COR-L47 (cell line): ENCODE results near the gene STIM2.

ENCODE experiments used
- DNase-seq: peaks from one replicate; lab custom pipeline; 2025; lab: John Stamatoyannopoulos, UW

Gene STIM2

GRCh38 chr4:26900765-26901164 is 40.1 kb downstream of the STIM2 start:
- DNase-seq: no peak

GRCh38 chr4:26905172-26905571 is 44.5 kb downstream of the STIM2 start:
- DNase-seq: no peak

- no peak for DNase-seq
Observed at GRCh38 chr4:26907731-26908599, 47.3 kb downstream of the STIM2 start.

GRCh38 chr4:26909369-26909768 is 48.7 kb downstream of the STIM2 start:
- DNase-seq: no peak

GRCh38 chr4:26911254-26911653 is 50.6 kb downstream of the STIM2 start:
- no peak for DNase-seq

GRCh38 chr4:26912069-26912468 is 51.4 kb downstream of the STIM2 start:
- no peak for DNase-seq

GRCh38 chr4:26912810-26913209 is 52.2 kb downstream of the STIM2 start:
- no peak for DNase-seq

- DNase-seq: peak; percentile 21
Observed at GRCh38 chr4:26916195-26916594, 55.6 kb downstream of the STIM2 start.

- DNase-seq: no peak
Observed at GRCh38 chr4:26930964-26931363, 70.3 kb downstream of the STIM2 start.

GRCh38 chr4:26931451-26931850 is 70.8 kb downstream of the STIM2 start:
- DNase-seq: no peak

GRCh38 chr4:26931966-26932365 is 71.3 kb downstream of the STIM2 start:
- no peak for DNase-seq

GRCh38 chr4:26935397-26935796 is 74.8 kb downstream of the STIM2 start:
- no peak for DNase-seq

- DNase-seq: no peak
Observed at GRCh38 chr4:26936284-26937065, 75.8 kb downstream of the STIM2 start.

GRCh38 chr4:26937139-26937538 is 76.5 kb downstream of the STIM2 start:
- DNase-seq: no peak

- DNase-seq: no peak
Observed at GRCh38 chr4:26937567-26937966, 76.9 kb downstream of the STIM2 start.

GRCh38 chr4:26938516-26938915 is 77.9 kb downstream of the STIM2 start:
- no peak for DNase-seq

- no peak for DNase-seq
Observed at GRCh38 chr4:26941951-26942350, 81.3 kb downstream of the STIM2 start.

- no peak for DNase-seq
Observed at GRCh38 chr4:26942871-26943270, 82.2 kb downstream of the STIM2 start.

GRCh38 chr4:26943391-26943790 is 82.8 kb downstream of the STIM2 start:
- DNase-seq: no peak

GRCh38 chr4:26945794-26946193 is 85.2 kb downstream of the STIM2 start:
- DNase-seq: no peak

GRCh38 chr4:26947318-26947717 is 86.7 kb downstream of the STIM2 start:
- DNase-seq: no peak

GRCh38 chr4:26950446-26950845 is 89.8 kb downstream of the STIM2 start:
- no peak for DNase-seq

GRCh38 chr4:26952891-26953290 is 92.2 kb downstream of the STIM2 start:
- no peak for DNase-seq
